ENCODE measurements around the gene GPR15LG. TPM values are rescaled to one million over a fixed set of nuclear protein-coding genes. Genes with fewer than 3 reads are reported as not detected.

The GPR15LG gene
- total and polyA plus RNA-seq, 2 experiments from 2014 or later = not detected

DNA sequence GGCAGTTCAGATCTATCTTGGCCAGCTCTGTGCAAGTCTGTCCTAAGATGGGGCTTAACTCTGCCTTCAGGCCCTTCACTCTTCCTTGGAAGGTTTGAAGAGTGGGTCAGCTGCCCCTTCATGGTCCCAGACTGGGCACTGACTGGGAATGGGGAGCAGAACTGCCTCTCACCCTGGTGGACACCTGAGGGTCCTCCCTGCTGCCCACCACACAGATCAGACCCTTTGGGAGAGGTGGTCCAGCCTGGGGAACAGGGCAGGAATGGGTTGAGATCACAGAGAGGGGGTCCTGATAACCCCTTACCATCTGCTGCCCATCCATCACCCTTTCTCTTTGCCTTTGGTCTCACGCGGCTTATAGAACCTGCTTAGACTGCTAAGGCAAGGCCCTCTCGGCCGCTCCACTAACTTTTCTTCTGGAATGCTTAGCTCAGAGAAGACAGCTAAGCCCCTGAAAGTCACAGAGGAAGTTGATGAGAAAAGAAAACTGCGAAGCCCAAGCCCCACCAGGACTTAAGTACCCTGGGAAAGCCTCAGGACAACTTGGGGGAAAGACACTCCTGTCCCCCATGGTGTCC, 20.3 kb downstream of the GPR15LG start:
- Histone ChIP-seq H3K9me3 (ENCODE audit: low read depth) (no peaks in the 10 kb centered on the region), H3K27ac (no peak overlapping the region), H3K27me3 (peaks cover 87% of the 10 kb centered on the region), H3K36me3 (no peaks in the 10 kb centered on the region), H3K4me3 (peak overlapping the region; percentile 43), H3K4me1 (ENCODE audit: low read depth) (no peaks in the 10 kb centered on the region)
- DNase-seq (ENCODE audit: low read depth in 1 of 2, low spot score in 1 of 2) = peak in 1 of 2 donors; percentile 8
- TF ChIP-seq, protein P1, sequence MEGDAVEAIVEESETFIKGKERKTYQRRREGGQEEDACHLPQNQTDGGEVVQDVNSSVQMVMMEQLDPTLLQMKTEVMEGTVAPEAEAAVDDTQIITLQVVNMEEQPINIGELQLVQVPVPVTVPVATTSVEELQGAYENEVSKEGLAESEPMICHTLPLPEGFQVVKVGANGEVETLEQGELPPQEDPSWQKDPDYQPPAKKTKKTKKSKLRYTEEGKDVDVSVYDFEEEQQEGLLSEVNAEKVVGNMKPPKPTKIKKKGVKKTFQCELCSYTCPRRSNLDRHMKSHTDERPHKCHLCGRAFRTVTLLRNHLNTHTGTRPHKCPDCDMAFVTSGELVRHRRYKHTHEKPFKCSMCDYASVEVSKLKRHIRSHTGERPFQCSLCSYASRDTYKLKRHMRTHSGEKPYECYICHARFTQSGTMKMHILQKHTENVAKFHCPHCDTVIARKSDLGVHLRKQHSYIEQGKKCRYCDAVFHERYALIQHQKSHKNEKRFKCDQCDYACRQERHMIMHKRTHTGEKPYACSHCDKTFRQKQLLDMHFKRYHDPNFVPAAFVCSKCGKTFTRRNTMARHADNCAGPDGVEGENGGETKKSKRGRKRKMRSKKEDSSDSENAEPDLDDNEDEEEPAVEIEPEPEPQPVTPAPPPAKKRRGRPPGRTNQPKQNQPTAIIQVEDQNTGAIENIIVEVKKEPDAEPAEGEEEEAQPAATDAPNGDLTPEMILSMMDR (IDR thresholded peaks at IDR 0.05; ENCODE audit: low read depth, low read length) = no peak

DNA sequence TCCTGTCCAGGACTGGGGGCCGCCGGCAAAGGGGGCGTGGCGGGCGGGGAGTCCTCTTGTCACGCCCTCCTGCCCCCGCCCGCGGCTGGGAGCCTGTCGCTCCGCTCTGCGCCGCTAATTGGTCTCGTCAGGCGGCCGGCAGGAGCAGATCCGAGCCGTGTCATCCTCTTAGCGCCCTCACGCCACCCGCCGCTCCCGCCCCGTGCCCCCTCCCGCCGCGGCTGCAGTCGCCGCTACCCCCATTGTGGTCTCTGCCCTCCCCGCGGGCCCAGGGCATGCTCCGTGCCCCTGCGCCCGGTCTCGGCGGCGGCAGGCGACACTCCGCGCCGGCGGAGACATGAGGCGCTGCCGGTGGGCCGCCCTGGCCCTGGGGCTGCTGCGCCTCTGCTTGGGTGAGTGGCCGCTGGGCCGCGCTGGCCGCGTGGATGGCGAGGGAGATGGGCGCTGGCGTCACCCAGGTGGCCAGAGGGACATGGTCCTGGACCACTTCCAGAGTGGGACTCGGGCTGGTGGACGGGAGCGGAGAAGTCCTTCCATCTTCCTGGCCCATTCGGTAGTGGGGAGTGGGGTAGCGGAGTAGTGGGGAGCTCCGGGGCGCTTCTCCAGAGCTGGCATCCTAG, 20.9 kb downstream of the GPR15LG start, which contains the start of gene CDHR1:
CDHR1 (plus strand) TSS at position 114 of the 620 bp plus-strand sequence; CDS start at position 338, 224 bp downstream.
- peaks cover 89% of the 10 kb centered on the region for H3K27me3 ChIP-seq
- TF ChIP-seq, protein P1 (IDR thresholded peaks at IDR 0.05; ENCODE audit: low read depth, low read length) = no peak
- no peaks in the 10 kb centered on the region for H3K4me1 ChIP-seq (ENCODE audit: low read depth)
- DNase-seq (ENCODE audit: low read depth in 1 of 2, low spot score in 1 of 2) = peak; percentile 9 to 57
- H3K4me3 ChIP-seq = peak within 1 kb of the TSS; percentile 43
- no peaks in the 10 kb centered on the region for H3K36me3 ChIP-seq
- H3K9me3 ChIP-seq (ENCODE audit: low read depth) = no peaks in the 10 kb centered on the region
- no peak within 1 kb of the TSS for H3K27ac ChIP-seq

DNA sequence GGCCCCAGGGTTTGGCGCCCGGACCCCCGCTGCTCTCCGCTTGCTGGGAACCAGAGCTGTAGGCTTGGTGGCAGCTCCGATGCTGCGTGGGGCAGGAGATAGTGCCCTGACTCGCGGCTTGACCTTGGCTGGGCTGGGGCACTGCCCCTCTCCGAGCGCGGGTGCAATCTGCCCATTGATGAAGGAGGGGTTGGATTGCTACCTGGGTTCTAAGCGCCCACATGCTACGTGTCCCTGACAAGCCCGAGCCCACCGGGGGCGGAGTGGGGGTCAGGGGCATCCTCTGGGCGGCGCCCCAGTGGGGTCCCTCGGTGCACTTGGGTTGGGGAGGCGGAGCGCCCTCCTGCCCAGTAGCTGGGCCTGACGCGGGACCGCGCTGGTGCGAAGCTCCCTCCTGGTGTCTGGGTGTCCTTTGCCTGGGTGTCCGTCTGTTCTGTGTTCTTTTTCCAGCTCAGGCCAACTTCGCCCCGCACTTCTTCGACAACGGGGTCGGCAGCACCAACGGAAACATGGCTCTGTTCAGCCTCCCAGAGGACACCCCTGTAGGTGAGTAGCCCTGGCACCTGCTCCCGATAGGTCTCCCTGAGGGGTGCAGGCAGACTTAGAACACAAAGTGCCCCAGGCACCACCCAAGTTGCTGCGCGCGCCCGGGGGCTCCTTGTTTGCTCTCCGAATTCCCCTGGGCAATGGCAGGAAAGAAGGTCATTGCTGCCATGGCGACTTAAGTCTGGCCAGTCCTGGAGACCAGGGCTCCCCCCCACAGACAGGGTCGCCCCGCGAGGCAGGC, 21.6 kb downstream of the GPR15LG start:
- TF ChIP-seq, protein P1 (IDR thresholded peaks at IDR 0.05; ENCODE audit: low read depth, low read length) = no peak
- Histone ChIP-seq H3K9me3 (ENCODE audit: low read depth) (no peaks in the 10 kb centered on the region), H3K4me3 (peak overlapping the region; percentile 43), H3K36me3 (no peaks in the 10 kb centered on the region), H3K4me1 (ENCODE audit: low read depth) (no peaks in the 10 kb centered on the region), H3K27me3 (peaks cover 89% of the 10 kb centered on the region), H3K27ac (no peak overlapping the region)
- DNase-seq (ENCODE audit: low read depth in 1 of 2, low spot score in 1 of 2) = no peak

DNA sequence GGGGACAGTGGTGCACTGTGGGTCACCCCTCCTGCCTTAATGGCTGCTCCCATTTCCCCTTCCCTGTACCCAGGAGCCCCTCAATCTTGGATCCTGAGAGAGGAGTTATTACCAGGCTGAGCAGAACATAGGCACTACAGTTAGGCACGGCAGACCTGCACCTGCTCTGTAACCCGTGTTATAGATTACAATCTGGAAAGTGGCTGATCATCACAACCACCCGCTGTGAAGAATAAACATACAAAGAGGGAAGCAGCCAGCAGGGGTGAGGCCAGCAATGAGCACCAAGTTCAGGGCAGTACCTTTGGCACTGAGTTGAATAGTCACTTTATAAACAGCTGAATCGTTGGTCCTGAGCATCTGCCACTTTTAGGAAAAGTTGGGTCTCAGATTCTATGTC, 22.5 kb downstream of the GPR15LG start:
- Histone ChIP-seq H3K27me3 (peaks cover 80% of the 10 kb centered on the region), H3K4me1 (ENCODE audit: low read depth) (no peaks in the 10 kb centered on the region), H3K4me3 (no peak overlapping the region), H3K9me3 (ENCODE audit: low read depth) (no peaks in the 10 kb centered on the region), H3K36me3 (no peaks in the 10 kb centered on the region), H3K27ac (no peak overlapping the region)
- DNase-seq (ENCODE audit: low read depth in 1 of 2, low spot score in 1 of 2) = no peak
- TF ChIP-seq, protein P1 (IDR thresholded peaks at IDR 0.05; ENCODE audit: low read depth, low read length) = no peak

DNA sequence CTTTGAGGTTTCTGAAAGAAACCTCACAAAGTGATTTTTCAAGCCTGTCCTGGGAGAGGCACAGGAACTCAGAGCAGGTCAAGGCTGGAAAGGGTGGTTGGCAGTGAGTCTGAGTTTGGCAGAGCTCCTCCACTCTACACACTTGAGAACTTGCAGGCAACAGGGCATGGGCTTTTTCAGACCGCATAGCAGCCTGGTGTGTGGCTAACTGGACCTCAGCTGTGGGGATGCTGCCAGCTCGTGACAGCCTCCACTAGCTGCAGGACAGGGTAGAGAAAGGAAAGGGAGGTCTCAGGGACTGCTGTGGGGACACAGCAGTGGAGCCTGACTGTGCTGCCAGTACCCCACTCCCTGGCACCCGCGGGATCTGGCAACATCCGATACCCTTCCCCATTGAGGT, 23.3 kb downstream of the GPR15LG start:
- Histone ChIP-seq H3K4me3 (no peak overlapping the region), H3K9me3 (ENCODE audit: low read depth) (no peaks in the 10 kb centered on the region), H3K36me3 (no peaks in the 10 kb centered on the region), H3K27ac (no peak overlapping the region), H3K4me1 (ENCODE audit: low read depth) (no peaks in the 10 kb centered on the region), H3K27me3 (peaks cover 72% of the 10 kb centered on the region)
- no peak for DNase-seq (ENCODE audit: low read depth in 1 of 2, low spot score in 1 of 2)
- TF ChIP-seq, protein P1 (IDR thresholded peaks at IDR 0.05; ENCODE audit: low read depth, low read length) = no peak
